ENCODE measurements around the gene IGF1.

IGF1 gene

DNA sequence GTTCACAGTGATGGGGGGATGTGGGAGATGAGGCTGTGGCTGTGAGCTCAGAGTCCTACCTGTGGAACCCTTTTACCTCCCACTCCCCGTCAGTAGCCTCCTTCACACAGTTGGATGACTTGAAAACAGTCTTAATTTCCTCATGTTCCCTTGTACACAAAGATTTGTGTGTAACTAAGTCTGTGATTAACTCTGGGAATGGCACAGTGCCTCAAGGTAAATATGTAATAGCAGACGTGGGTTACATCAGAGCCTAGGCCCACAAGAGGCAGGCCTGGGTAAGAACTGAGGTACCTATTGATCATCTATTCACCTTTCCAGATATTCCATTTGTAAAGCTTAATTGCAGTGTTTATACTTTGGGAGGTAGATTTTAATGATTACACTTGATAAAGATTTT, 5.8 kb upstream of the IGF1 start:
- no peak for DNase-seq (ENCODE audit: low spot score)
- in situ Hi-C loops (cut with MboI; ENCODE audit: low sequenced_read_pairs, unreplicated experiment) = no loop called here

DNA sequence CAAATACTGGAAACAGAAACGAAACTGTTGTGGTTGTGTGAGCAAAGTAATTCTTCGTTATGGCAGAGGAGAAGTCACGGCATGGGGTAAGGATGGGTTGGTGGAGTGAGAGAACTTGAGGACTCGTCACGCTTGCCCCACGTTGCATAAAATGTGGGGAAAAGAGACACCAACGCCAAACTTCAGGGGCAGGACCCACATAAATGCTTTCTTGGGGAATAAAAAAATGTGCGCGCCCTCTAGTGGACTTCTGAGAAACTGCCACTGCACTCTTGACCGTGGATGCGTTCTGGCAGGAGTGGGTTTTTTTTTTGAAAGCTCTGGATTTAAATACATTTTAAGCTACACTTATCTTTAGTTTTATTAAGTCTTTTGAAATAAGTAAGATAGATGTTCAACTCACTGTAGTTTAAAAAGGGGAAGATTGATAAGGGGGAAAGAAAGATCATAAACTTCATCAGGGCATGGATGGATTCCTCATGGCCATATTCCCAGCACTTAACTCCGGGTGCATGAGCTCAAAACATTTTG, 4.1 kb upstream of the IGF1 start:
- in situ Hi-C loops (cut with MboI; ENCODE audit: low sequenced_read_pairs, unreplicated experiment) = loop anchor here (5.0 kb wide), 1 partner anchor 552 kb away; no protein-coding TSS in a partner anchor
- TF ChIP-seq, protein P1, sequence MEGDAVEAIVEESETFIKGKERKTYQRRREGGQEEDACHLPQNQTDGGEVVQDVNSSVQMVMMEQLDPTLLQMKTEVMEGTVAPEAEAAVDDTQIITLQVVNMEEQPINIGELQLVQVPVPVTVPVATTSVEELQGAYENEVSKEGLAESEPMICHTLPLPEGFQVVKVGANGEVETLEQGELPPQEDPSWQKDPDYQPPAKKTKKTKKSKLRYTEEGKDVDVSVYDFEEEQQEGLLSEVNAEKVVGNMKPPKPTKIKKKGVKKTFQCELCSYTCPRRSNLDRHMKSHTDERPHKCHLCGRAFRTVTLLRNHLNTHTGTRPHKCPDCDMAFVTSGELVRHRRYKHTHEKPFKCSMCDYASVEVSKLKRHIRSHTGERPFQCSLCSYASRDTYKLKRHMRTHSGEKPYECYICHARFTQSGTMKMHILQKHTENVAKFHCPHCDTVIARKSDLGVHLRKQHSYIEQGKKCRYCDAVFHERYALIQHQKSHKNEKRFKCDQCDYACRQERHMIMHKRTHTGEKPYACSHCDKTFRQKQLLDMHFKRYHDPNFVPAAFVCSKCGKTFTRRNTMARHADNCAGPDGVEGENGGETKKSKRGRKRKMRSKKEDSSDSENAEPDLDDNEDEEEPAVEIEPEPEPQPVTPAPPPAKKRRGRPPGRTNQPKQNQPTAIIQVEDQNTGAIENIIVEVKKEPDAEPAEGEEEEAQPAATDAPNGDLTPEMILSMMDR (IDR thresholded peaks at IDR 0.05; ENCODE audit: borderline replicate concordance, control extremely low read depth, extremely low read depth, insufficient read depth, missing control alignments) = peak; percentile 71

More for the DNA sequence above, 5.8 kb upstream of the IGF1 start:
- TF ChIP-seq, protein P1 (IDR thresholded peaks at IDR 0.05; ENCODE audit: borderline replicate concordance, control extremely low read depth, extremely low read depth, insufficient read depth, missing control alignments) = no peak

DNA sequence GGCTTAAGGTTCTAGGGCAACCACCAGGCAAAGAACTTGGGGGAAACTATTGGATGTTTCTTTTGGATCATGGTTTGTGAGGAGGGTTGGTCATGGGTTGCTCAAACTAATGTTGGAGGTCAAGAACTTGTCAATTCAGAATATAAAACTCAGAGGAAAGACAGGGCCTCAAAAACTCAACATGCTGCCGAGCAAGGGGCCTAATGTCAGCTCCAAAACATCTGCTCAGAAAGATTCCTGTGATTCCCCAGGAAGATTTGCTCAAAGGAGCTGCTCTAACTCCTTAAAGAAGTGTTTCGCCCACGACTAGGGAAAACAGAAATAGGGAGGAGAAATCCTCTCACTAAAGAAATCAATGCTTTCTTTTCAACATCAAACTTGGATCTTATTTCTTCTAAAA, 3.7 kb upstream of the IGF1 start:
- no peak for DNase-seq (ENCODE audit: low spot score)
- in situ Hi-C loops (cut with MboI; ENCODE audit: low sequenced_read_pairs, unreplicated experiment) = loop anchor here (5.0 kb wide), 1 partner anchor 552 kb away; no protein-coding TSS in a partner anchor
- TF ChIP-seq, protein P1 (IDR thresholded peaks at IDR 0.05; ENCODE audit: borderline replicate concordance, control extremely low read depth, extremely low read depth, insufficient read depth, missing control alignments) = no peak

More for the DNA sequence above, 4.1 kb upstream of the IGF1 start:
- DNase-seq (ENCODE audit: low spot score) = peak; percentile 31

DNA sequence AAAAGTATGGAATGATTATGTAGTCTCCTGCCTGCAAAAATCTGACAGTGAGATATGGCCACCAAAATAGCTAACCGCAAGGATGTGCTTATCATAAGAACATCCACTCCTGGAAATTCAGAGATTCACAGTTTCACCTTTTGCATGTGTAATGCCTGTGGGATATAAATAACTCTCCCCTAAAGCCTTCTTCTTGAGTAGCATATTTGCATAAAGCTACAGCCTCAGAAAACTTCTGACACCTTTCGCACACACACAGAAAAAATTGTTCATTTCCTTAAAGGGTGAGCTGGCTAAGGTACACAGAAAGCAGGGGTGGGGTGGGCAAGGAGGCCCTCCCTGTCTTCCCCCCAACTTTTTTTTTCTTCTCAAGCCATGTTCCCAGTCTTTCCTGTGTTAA, 3.1 kb upstream of the IGF1 start:
- in situ Hi-C loops (cut with MboI; ENCODE audit: low sequenced_read_pairs, unreplicated experiment) = loop anchor here (5.0 kb wide), 1 partner anchor 551 kb away; no protein-coding TSS in a partner anchor
- TF ChIP-seq, protein P1 (IDR thresholded peaks at IDR 0.05; ENCODE audit: borderline replicate concordance, control extremely low read depth, extremely low read depth, insufficient read depth, missing control alignments) = no peak

DNA sequence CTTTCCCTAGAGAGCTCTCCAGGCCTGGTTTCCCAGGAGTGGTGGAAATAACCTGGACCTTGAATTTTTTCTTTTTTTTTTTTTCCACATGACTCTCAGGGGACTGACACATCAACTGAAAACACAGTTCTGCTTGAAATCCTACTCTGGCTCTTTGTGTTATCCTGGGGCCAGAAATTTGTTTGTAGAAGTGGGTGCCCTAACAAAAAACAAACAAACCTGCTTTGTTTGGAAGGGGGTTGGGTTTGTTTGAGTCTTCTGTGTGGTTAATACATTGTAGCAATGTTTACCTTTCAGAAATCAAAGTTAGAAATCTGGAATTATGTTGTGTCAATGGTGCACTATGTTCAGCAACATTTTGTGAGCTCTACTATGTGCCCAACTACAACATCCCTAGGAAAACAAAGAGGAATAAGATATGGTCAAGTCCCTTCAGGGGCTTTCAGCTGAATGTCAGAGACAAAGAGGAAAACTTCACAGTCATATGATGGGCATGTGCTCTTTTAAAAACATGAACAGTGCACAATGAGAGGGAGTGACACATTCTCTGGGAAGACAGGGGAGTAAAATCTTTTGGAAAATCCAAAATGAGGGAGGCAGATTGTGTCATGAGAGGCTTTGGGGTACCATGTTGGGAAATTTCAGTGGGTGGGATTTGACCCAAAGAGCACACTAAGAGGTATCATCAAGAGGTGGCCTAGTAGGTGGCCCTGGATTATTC, 1.5 kb upstream of the IGF1 start:
- TF ChIP-seq, protein P1 (IDR thresholded peaks at IDR 0.05; ENCODE audit: borderline replicate concordance, control extremely low read depth, extremely low read depth, insufficient read depth, missing control alignments) = no peak
- no peak for DNase-seq (ENCODE audit: low spot score)
- in situ Hi-C loops (cut with MboI; ENCODE audit: low sequenced_read_pairs, unreplicated experiment) = loop anchor here (5.0 kb wide), 1 partner anchor 550 kb away; no protein-coding TSS in a partner anchor

More for the DNA sequence above, 3.1 kb upstream of the IGF1 start:
- peak; percentile 39 for DNase-seq (ENCODE audit: low spot score)

DNA sequence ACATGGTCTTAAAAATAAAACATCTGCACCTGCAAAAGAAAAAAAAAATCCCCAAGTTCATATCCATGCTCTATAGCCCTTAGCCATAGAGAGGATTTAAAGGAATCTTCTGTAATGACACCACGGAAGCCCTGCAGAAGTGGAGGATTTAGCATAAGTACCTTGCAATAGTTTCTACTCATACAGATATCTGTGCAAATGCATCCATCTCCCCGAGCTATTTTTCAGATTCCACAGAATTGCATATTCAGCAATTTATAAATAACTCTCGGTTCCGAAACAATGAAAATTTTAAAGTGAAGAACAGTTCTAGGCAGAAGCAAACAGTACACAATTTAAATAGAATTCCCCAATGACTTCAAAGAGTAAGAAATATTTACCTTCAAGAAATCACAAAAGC, 424 bp downstream of the IGF1 start:
- DNase-seq (ENCODE audit: low spot score) = no peak
- TF ChIP-seq, protein P1 (IDR thresholded peaks at IDR 0.05; ENCODE audit: borderline replicate concordance, control extremely low read depth, extremely low read depth, insufficient read depth, missing control alignments) = no peak
- in situ Hi-C loops (cut with MboI; ENCODE audit: low sequenced_read_pairs, unreplicated experiment) = loop anchor here (5.0 kb wide), 1 partner anchor 548 kb away; no protein-coding TSS in a partner anchor

Data from GM13976 (cell line).